ENCODE results near the gene UGGT1. TPM values are rescaled to one million over a fixed set of nuclear protein-coding genes. Genes with fewer than 3 reads are reported as not detected.

The UGGT1 gene
- total and polyA plus RNA-seq, 9 of the 15 experiments (the other 6 are each of a cell fraction or from before 2014, with no cell fraction given), result 5.1 to 56.4 (median 37.9) TPM

DNA sequence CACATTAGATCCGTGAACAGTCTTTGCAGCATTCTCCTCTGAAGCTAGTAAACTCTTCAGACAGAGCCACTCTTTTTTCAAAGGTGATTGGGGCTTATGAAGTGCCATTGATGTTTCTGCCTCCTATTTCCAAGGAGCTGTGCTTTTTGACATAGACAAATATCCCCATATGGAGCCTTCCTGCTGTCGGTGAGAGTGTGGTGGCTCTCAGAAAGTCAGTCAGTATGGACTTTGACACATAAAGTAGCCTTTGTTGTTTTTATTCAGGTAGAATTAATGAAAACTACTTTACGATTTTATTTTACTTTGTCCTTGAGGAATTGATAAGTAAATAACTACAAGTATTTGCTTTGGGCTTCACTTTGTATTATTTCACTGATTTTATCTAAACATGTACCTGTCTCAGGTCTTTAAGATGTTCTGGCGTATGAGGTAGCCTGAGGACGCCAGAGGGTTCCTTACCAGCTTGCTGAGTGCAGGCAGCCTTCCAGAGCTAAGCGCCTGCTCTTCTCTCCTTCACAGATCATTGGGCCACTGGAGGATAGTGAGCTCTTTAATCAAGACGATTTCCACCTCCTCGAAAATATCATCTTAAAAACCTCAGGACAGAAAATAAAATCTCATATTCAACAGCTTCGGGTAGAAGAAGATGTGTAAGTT lies 69.7 kb downstream of the UGGT1 start:
- Histone ChIP-seq H3K9me3 (replicated peaks; ENCODE audit: control insufficient read depth, insufficient read depth, low read depth, low read length) (no peaks in the 10 kb centered on the region), H3K9ac (ENCODE audit: insufficient read depth in 1 of 2, low read depth in 2 of 2, low read length in 2 of 2) (no peak overlapping the region), H2AFZ (ENCODE audit: low read depth, low read length) (no peak overlapping the region), H3K27me3 (ENCODE audit: control insufficient read depth in 2 of 2, insufficient read depth in 2 of 2, low read length in 2 of 2) (no peaks in the 10 kb centered on the region), H3K4me2 (ENCODE audit: insufficient read depth, low read length) (no peak overlapping the region), H3K4me3 (no peak overlapping the region), H3K36me3 (ENCODE audit: control insufficient read depth, insufficient read depth, low read length) (peaks cover 87% of the 10 kb centered on the region), H3K9me1 (ENCODE audit: control insufficient read depth, insufficient read depth, low read length) (no peaks in the 10 kb centered on the region), H3K4me1 (replicated peaks in 1 of 2; ENCODE audit: control insufficient read depth in 2 of 2, insufficient read depth in 2 of 2, low read length in 2 of 2) (no peaks in the 10 kb centered on the region), H3K27ac (ENCODE audit: extremely low read depth, low read depth, low read length) (no peak overlapping the region), H4K20me1 (replicated peaks; ENCODE audit: control insufficient read depth, insufficient read depth, low read length) (no peaks in the 10 kb centered on the region), H3K79me2 (ENCODE audit: control insufficient read depth, insufficient read depth, low read length) (no peaks in the 10 kb centered on the region)
- in situ Hi-C loops (cut with MboI) (no loop called here), intact Hi-C loops (cut with micrococcal nuclease) (no loop called here)
- ChIA-PET POLR2A (no interaction called here), CTCF (ENCODE audit: low intra/inter-chr PET ratio) (no interaction called here)
- FAIRE-seq, result no peak
- ATAC-seq, result no peak
- TF ChIP-seq CTBP1 (IDR thresholded peaks at IDR 0.05; ENCODE audit: borderline replicate concordance) (no peak), BACH1 (tag; IDR thresholded peaks at IDR 0.05) (no peak), ZNF12 (CRISPR knock-in tag; IDR thresholded peaks at IDR 0.05) (no peak), HDAC3 (IDR thresholded peaks at IDR 0.05; ENCODE audit: borderline replicate concordance, partially characterized antibody) (no peak), ZNF445 (CRISPR knock-in tag; IDR thresholded peaks at IDR 0.05; ENCODE audit: low read depth) (no peak), ZNF143 (CRISPR knock-in tag; IDR thresholded peaks at IDR 0.05) (no peak), MCM5 (IDR thresholded peaks at IDR 0.05; ENCODE audit: low read depth) (no peak), HMG20B (CRISPR knock-in tag; IDR thresholded peaks at IDR 0.05) (no peak), BHLHE40 (IDR thresholded peaks at IDR 0.05; ENCODE audit: low read length) (no peak)
- TF ChIP-seq, protein P1, sequence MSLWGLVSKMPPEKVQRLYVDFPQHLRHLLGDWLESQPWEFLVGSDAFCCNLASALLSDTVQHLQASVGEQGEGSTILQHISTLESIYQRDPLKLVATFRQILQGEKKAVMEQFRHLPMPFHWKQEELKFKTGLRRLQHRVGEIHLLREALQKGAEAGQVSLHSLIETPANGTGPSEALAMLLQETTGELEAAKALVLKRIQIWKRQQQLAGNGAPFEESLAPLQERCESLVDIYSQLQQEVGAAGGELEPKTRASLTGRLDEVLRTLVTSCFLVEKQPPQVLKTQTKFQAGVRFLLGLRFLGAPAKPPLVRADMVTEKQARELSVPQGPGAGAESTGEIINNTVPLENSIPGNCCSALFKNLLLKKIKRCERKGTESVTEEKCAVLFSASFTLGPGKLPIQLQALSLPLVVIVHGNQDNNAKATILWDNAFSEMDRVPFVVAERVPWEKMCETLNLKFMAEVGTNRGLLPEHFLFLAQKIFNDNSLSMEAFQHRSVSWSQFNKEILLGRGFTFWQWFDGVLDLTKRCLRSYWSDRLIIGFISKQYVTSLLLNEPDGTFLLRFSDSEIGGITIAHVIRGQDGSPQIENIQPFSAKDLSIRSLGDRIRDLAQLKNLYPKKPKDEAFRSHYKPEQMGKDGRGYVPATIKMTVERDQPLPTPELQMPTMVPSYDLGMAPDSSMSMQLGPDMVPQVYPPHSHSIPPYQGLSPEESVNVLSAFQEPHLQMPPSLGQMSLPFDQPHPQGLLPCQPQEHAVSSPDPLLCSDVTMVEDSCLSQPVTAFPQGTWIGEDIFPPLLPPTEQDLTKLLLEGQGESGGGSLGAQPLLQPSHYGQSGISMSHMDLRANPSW (CRISPR knock-in tag; IDR thresholded peaks at IDR 0.05), result no peak
- TF ChIP-seq, protein P2, sequence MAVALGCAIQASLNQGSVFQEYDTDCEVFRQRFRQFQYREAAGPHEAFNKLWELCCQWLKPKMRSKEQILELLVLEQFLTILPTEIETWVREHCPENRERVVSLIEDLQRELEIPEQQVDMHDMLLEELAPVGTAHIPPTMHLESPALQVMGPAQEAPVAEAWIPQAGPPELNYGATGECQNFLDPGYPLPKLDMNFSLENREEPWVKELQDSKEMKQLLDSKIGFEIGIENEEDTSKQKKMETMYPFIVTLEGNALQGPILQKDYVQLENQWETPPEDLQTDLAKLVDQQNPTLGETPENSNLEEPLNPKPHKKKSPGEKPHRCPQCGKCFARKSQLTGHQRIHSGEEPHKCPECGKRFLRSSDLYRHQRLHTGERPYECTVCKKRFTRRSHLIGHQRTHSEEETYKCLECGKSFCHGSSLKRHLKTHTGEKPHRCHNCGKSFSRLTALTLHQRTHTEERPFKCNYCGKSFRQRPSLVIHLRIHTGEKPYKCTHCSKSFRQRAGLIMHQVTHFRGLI (CRISPR knock-in tag; IDR thresholded peaks at IDR 0.05), result no peak
- 89% methylated on average over 9 of the region's 9 CpGs for WGBS (ENCODE audit: insufficient coverage, low coverage, missing lambda C conversion rate)
- DNase-seq (ENCODE audit: extremely low read depth in 1 of 4, low spot score in 3 of 4), result no peak
- BruUV-seq (replicated peaks), result no TSS peak
